Middle frontal gyrus (tissue), 1 donor: ENCODE data around the gene UBE2J1.

Experiments
- DNase-seq: peaks from one replicate; pipeline ENCODE4 v3.0.0-alpha.2; 2015; ENCODE audit warnings: low spot score; ENCODE audit errors: extremely low spot score

UBE2J1 gene

DNA sequence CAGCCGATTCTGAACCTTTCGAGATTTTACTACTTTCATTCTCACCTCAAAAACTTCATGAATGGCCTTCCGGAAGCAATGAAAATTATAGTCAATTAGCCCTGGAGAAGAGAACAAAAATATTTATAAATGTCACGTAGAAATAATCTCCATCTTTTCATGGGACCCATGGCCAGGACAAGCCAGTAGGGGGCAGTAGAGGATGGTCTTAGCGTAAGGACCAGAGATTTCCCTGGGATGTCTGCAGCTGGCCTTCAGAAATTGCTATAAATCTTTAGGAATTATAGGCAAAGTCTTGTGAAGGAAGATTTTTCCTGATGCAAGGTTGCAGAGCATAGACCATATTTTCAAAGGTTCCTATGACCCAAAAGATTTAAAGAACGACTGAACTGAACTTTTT, 15.6 kb upstream of the UBE2J1 start:
- DNase-seq: no peak

DNA sequence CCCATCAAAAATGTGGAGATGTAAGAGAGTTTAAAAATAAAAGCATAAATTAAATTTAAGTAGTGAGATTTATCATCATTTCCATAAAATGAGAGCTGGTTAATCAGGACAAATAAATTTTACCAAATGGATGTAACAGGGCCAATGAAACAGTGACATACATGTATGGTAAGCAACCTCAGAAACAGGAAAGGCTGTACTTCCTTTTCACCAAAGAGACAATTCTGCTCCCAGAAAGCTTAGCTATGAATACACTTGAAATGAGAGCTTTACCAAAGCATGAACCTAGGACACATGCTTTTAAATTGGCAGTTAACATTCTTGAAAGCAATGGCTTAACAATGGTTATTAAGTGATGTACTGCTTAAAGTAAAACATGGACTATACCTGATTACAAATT, 12.1 kb upstream of the UBE2J1 start:
- DNase-seq: no peak

DNA sequence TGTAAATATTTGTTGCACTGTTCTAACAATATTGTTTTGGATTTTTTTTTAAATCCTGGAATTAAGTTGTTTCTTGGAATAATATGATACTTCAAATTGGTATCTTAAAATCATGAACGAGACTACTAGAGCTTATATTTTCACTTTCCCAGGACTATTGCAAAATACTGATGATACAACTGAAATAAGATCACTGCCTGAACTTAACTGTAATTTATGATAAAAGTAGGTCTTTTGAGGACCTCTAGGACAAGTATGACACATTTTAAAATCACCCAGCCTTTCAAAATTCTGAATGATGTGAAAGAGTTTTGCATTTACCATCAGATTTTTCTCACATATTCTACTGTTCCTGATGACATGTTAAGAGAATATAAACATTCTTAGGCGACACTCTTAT, 8.6 kb upstream of the UBE2J1 start:
- DNase-seq: no peak

DNA sequence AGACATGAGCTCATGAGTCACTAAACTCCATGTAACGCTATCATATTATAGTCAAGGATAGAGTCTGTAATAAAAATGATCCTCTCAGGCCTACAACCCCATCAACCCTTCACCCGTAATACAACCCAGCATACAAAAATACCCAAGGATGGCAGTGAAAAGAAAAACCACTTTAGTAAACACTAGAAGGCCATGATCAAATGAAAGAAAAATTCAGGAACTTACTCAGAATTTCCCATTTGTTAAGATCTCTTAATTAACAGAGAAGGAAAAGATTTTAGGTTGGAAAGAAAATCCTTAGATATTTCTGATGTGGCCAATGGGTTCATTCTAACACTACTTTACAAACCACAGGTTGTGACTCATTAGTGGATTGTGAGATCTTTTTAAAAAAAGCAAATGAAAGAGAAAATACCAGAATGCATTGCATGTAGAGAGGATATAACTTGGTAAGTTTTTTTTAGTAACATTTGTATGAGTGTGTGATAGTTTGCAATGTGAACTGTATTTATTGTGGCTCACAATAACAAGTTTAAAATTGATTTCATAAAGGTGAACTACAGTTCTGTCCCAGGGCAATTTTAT, 8.0 kb upstream of the UBE2J1 start:
- no peak for DNase-seq

DNA sequence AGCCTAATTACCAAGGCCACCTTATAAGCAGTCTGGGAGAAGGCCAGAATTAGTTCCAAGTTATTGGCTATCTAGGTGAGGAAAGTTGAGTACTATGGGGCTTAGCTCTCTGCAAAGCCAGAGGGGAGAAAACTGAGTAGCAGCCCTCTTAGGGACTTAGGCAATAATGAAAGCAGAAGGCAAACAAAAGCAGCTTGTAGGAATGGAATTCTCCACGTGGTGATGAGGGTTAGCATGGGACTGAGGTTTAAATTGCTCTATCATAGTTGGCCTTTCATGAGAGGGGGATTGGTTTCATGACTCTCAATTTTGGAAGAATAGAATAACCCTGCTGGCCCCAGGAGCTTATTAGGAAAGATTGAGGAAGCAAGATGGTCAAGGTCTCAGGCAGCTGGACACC, 7.0 kb upstream of the UBE2J1 start:
- no peak for DNase-seq

DNA sequence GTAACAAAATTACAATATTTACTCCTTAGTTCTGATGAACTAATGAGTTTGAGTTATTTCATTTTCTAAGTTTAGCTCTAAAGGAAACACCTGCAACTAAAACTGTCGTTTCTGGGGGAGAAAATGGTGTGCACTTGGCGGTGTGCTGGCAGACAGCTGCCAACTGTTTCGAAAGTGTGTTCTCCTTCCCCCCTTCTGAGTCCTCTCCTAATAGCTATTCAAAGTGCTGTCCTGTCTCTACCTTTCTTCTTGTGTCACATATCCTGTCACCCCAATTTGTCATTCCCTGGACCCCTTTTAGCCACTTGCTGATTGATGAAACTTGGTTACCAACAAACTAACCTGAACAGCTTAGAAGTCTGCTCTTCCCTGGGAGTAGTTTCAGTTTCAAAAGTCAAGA, 4.9 kb upstream of the UBE2J1 start:
- DNase-seq: no peak

DNA sequence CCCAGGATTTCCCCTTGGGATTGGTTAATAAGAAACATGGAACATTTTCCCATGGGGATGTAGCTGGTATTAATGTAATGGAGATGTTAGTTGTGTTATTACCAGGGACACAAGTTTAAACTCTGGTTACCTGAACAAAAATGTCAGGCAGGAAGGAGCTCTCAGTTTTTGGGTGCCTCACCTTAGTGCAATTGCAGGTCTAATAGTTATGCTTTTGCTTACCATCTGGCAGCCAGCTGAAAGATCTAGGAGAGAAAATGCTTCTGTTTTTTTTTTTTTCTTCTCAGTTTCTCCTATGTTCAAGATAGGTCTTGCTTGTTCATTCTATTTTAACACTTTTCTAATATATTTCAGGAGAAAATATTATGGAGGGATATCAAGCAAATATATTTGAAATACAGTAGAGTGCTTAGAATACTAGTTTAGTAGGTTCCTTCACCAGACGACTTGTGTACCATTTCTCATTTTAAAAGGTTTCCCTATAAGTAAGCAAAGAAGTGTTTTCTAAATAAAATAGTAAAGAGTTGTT, 4.2 kb upstream of the UBE2J1 start:
- DNase-seq: no peak

DNA sequence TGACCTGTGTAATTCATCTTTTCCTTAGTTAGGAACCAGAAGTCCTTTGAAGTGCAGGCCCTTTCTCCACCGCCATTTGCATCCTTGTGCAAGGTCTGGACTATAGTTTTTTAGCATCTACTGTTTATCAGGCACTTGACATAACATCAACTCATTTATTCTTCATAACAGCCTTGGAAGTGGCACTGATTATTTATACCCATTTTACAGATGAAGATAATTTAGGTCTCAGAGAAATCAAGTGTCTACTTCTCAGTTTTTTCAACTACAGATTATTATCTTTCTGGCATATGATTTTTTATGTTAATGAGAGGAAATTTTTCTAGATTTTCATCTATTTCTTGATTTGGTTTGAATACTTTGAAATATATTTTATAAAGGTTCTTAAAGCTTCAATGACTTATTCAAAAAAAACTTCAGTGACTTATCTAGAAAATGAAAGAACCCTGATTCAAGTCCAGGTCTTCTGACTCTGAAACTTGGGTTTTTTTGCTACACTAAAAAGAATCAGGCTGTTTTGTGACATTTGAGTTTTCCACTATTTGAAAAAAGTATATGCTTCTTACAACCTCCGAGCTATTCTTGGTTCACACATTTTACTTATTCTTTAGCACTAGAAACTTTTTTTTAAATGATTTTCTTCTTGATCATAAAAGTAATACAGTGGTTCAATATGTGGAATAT, 3.1 kb upstream of the UBE2J1 start:
- DNase-seq: no peak

DNA sequence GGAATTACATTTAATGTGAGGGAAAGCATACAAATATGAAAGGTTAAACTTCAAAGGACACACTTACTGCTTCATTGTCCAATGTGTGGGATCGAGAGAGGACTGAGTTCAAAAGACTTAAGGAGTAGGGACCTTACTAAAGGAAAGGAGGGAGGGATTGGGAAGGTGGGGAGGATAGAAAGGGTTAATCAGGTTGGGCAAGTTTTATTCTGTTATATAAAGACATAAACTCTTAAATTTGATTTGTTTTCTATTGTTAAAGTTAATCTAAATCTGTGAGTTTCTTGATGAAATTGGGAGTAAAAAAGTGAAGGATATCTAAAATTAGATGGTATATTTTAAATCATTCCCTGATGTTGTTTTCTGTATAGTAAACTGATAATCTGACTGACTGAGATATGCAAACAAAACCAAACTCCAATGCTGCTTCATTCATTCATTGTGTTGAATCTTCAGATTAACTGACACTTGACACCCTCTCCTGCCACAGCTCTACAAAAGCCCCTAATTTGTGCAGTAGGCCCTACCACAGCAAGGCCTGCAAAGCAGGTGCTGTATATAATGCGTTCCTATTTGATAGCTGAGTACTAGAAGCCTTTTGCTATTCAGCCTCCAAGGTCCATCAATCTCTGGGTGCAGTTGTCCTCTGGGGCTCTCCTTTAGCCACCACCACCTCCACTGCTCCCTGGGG, 1.3 kb upstream of the UBE2J1 start:
- no peak for DNase-seq

DNA sequence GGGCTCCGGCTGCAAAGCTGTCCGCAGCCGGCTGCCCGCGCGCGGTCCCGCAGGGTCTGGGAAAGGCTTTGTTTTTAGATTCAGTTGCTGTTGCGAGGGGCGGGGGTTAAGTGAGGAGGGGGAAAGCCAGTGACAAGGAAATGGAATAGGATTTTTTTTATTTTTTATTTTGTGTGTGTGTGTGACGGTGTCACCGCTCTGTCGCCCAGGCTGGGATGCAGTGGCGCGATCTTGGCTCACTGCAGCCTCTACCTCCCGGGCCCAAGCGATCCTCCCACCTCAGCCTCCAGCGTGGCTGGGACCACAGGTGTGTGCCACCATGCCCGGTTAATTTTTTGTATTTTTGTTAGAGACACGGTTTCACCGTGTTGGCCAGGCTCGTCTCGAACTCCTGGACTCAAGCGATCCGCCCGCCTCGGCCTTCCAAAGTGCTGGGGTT, 615 bp upstream of the UBE2J1 start:
- no peak for DNase-seq

DNA sequence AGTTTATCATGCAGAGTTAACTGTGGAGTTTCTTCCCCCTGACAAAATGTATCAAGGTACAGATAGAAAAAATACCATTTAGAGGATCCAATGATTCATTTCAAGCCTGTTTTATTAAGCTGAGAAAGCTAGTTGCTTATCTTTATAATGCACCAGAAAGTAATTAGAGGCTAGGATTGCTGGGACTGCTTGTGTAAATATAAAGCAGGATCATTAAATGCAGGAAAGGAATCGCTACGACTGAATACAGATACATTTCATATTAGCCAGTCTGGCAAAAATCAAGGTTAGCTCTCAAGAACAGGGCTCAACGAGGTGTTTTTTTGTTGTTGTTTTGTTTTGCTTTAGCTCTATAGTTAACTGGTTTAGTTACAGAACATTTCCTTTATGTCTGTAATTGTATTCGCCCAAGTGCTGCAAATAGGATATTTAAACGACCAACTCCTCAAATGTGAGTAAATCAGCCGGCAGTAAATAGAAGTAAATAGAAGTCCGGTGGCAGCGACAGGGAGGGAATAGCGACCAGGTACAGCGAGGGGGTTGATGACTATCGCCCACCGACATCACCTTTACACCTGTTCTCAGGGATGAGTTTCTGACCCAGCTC, 748 bp downstream of the UBE2J1 start:
- DNase-seq: no peak

DNA sequence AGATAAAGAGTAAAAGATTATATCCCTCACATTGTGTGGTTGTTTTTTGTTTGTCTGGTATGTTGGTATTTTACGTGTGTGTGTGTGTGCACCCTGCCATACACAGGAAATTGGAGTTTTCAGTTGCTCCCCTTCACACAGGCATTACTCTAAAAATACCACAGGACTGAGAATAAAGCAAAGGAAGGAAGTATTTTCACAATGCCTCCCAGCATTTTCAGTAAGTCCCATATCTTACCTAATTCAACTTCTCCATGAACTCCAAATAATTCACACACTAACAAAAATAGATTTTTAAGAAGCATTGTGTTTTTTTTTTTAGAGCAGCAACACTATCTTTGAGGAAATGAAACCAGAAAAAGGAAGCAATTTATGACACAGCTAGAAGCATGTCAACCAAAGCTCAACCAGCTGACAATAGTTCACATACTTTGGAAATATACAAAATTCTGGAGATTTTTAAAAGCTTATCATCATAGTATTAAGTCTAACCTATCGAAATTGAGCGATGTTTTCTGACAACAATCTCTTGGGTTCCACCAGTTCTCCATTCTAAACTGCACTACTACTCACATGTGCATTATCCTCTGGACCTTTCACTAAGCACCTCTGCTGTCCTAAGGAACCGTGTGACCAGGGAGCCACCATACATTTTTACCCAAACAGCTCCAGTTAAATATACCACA, 2.1 kb downstream of the UBE2J1 start:
- DNase-seq: no peak

DNA sequence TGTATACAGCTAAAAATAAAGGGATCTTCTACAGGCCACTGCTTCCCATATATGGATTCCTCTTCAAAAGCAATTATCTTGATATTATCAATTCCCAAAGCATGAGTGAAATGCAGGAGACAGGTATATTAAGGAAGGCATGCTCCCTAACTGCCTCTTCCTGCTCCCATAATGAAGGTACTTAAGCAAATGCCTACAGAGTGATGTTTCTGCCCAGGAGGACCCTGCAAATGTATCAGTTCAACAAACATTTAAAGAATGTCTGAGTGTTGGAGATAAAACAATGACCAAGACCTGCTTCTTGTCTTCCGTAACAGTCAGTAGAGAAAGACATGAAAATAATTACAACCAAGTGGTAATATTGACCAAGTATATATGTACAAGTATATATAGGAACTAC, 4.2 kb downstream of the UBE2J1 start:
- DNase-seq: no peak

DNA sequence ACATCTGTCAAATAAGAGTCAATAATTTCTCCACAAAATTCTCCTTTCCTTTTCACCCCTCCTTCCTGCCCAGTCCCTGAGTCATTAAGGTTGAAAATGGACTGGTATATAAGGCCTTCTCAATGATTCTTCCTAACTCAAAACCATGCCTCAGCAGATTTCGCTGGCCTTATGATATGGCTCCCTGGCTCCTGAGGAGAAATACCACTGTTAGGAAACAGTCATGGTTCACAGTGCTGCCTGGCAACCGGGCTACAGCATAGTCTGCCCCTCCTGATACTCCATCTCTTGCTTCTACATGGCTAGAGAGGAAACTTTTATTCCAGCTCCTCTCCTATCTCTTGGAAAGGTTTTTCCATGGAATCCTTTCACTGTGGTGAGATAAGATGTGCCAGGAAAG, 4.7 kb downstream of the UBE2J1 start:
- DNase-seq: no peak

DNA sequence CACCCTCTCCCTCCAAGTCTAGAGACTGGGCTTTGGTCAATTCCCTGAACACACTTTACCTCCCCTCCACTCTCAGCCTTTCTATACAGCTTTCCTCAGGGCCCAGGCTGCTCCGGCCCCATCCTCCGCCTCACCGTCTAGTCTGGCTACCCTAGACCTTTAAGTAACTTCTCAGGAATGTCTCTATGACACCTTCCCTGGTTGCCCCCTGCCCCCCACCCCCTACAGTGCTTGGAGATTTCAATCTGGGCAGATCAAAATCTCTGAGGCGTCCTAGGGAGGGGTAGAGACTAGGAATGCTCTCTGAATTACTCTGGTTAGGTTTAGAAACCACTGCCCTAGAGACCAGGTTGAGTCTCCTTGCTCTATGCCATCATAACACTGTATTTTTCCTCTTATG, 6.1 kb downstream of the UBE2J1 start:
- no peak for DNase-seq

DNA sequence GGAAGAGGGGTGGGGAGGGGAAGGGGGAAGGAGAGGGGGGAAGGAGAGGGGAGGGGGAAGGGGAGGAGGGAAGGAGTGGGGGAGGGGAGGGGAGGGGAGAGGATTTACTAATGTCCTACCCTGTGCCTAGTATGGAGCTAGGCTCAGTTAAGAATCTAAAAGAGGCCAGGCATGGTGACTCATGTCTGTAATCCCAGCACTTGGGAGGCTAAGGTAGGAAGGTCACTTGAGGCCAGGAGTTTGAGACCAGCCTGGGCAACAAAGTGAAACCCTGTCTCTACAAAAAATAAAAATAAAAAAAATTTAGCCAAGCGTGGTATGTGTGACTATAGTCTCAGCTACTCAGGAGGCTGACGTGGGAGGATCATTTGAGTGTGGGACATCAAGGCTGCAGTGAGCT, 13.0 kb downstream of the UBE2J1 start:
- no peak for DNase-seq

DNA sequence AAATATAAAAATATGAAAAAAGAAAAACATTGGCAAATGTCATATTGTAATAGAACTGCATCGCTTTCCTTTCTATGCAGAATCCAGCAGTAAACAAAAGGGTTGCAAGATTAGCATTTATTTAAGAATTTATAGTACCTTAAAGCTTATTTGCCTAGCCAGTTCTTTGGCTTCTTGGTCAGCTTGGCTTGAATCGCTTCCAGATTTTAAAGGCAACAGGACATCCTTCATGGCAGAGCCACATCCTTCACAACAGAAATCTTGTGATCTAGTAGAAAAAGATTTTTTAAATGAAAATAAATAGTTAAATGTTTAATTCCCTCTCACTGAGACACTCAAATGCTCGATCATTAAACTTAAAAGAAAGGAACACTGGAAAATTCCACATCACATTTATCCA, 17.4 kb downstream of the UBE2J1 start:
- DNase-seq: no peak

DNA sequence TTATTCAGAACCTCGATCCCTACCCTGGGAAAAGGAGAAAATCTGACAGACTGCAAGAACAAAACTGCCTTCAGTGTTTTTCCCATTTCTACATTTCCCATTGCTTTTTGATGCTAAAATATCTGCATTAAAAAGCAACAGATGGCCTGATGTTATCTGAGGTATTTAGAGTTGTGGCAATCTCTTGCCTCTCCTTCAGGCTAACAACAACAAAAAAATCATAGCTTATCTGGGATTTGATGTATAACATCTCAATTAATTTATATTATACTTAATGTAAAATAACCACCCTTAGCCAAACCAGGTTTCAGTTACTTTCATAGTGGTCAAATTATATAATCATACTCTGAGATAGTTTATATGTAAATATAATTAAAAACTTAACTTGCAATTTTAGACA, 21.6 kb downstream of the UBE2J1 start:
- DNase-seq: no peak

DNA sequence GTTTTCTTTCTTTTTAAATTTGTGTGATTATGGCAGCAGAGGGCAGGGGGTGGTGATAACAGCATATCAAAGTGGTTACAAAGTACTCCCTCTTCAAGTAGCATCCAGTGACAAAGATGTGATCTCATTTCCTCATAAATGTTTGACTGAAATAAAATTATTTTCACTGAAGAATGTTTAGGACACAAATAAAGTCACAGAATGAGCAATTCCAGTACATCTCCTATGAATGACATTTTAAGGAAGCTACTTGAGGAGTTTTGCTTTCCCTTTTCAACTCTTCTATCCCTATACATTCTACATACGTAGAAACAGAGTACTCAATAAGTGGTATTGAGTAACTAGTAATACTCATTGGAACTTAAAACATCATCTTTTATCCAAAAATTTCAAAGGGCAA, 23.5 kb downstream of the UBE2J1 start:
- DNase-seq: no peak

DNA sequence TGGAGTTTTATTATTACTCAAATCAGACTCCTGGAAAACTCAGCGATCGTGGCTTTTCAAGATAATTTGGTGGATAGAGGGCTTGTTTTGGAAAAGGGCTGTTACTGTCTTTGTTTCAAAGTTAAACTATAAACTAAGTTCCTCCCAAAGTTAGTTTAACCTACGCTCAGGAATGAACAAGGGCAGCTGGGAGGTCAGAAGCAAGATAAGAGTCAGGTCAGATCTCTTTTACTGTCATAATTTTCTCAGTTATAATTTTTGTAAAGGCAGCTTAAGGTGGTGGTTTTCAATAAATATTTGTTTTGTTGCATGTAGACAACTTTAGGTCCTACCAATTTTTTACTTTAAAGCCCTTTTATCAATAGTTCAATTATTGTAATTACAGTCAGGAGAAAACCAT, 28.2 kb downstream of the UBE2J1 start:
- DNase-seq: no peak

DNA sequence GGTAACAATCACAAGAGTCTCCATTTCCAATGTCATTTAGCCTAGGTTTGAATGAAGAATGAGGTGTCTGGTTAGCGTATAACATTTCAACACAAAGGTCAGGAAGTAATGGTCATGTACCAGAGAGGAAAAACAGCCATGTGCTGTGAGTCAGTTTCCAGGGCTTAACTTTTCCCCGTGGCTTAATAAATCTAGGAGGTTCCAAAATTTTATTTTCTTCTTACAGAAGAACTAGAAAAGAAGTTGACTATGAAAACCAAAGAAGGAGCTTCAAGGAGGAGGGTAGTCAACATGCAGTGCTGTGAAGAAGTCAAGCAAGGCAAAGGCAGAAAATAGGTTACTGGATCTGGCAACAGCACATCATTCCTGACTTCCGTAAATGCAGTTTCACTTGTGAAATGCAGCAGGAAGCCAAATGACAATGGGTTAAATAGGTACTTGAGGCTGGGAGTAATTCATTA, 29.0 kb downstream of the UBE2J1 start:
- DNase-seq: no peak
